HG03520 (cell line): Measurements from ENCODE around the gene ZNF679.
"Not testable (repeated sequence)": the region's sequence is repeated elsewhere in the genome, so short reads cannot be mapped to it uniquely, and the experiment has no call there.

Experiments
- ATAC-seq: cut with Tn5 transposase; IDR thresholded peaks from one replicate; pipeline ENCODE4 v1.9.1; 2021; ENCODE audit warnings: mild to moderate bottlenecking, moderate library complexity; ENCODE audit not compliant: unreplicated experiment

Gene ZNF679

GRCh38 chr7:64228174-64228573, at the start of gene ZNF679:
ZNF679 (plus strand) TSS chr7:64228474; CDS start chr7:64249118, 20,644 bp downstream.
- not testable (repeated sequence) for ATAC-seq

GRCh38 chr7:64180989-64181388, 47.3 kb upstream of the ZNF679 start:
- no peak for ATAC-seq

- no peak for ATAC-seq
Observed at GRCh38 chr7:64181586-64181985, 46.7 kb upstream of the ZNF679 start.

- no peak for ATAC-seq
Observed at GRCh38 chr7:64182036-64182790, 46.1 kb upstream of the ZNF679 start.

- ATAC-seq = no peak
Observed at GRCh38 chr7:64183126-64183742, 45.0 kb upstream of the ZNF679 start.

- ATAC-seq = no peak
Observed at GRCh38 chr7:64183827-64184372, 44.4 kb upstream of the ZNF679 start.

GRCh38 chr7:64184376-64184775, 43.9 kb upstream of the ZNF679 start:
- ATAC-seq = no peak

GRCh38 chr7:64187408-64187807, 40.9 kb upstream of the ZNF679 start:
- no peak for ATAC-seq

- no peak for ATAC-seq
Observed at GRCh38 chr7:64192148-64192704, 36.0 kb upstream of the ZNF679 start.

- ATAC-seq = no peak
Observed at GRCh38 chr7:64192775-64193174, 35.5 kb upstream of the ZNF679 start.

- no peak for ATAC-seq
Observed at GRCh38 chr7:64206903-64207302, 21.4 kb upstream of the ZNF679 start, which contains the start of gene ZNF735. ZNF735 (plus strand) TSS chr7:64207203; CDS start chr7:64207203, 0 bp downstream.

- not testable (repeated sequence) for ATAC-seq
Observed at GRCh38 chr7:64219710-64220298, 8.5 kb upstream of the ZNF679 start.

GRCh38 chr7:64223366-64223765, 4.9 kb upstream of the ZNF679 start:
- no peak for ATAC-seq

GRCh38 chr7:64266341-64266919, 38.2 kb downstream of the ZNF679 start:
- ATAC-seq = no peak

GRCh38 chr7:64277630-64278029, 49.4 kb downstream of the ZNF679 start:
- no peak for ATAC-seq

GRCh38 chr7:64294701-64295420, 66.6 kb downstream of the ZNF679 start:
- no peak for ATAC-seq

GRCh38 chr7:64297418-64297817, 69.1 kb downstream of the ZNF679 start:
- ATAC-seq = not testable (repeated sequence)

GRCh38 chr7:64300641-64301405, 72.5 kb downstream of the ZNF679 start:
- ATAC-seq = no peak

GRCh38 chr7:64307254-64308015, 79.2 kb downstream of the ZNF679 start:
- peak; percentile 99 for ATAC-seq
